HG03097 (cell line): ENCODE results near the gene DENND2C.
A peak's percentile ranks its signal among the peaks of the same experiment; 100 is the strongest.

Experiments
- ATAC-seq: cut with Tn5 transposase; IDR thresholded peaks from one replicate; pipeline ENCODE4 v1.9.1; 2021; ENCODE audit not compliant: unreplicated experiment, low FRiP score

DENND2C gene

GRCh38 chr1:114669562-114670082 is at the start of gene DENND2C:
Gene DENND2C (minus strand): TSS chr1:114670049. CDS start chr1:114625984, 44,065 bp downstream.
- peak; percentile 43 for ATAC-seq

GRCh38 chr1:114719424-114719787 is 49.6 kb upstream of the DENND2C start:
- no peak for ATAC-seq

GRCh38 chr1:114718661-114719423 is 49.0 kb upstream of the DENND2C start:
- no peak for ATAC-seq

DNA sequence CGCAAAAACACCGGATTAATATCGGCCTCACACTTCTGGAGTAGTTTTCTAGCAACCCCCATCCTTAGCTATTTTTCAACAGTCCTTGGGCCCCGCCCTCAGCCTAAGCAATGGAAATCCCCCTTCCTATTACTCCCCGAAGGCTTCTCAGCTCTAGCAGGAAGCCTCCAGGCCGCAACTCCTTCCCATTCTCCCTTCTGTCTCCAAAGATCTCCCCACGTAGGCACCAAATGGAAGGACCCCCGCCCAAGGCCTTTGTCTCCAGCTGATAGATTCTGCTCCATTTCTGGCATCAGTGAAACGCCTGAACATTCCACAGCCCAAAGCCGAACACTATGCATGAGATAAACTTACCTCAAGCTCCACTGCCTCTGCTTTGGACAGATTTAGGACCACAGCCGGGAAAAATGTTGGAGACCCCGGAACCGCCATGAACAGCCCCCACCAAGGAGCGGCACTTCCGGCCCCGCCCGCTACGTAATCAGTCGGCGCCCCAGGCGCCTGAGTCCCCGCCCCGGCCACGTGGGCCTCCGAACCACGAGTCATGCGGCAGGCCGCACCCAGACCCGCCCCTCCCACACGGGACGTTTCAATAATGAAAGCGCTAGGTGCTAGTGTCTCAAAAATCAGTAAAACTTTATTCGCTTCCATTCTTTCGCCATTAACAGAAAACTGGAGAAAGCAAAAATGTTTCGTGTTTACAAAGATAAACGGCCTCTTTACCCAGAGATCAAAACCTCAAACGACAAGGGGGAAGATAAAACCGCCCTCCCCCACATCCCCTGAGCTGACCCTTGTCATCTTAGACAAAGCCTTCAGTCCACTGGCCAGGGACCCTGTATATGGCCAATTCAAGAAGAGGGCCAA is 46.7 kb upstream of the DENND2C start, which contains the start of gene NRAS:
Gene NRAS (minus strand): TSS at position 468 of the 867 bp plus-strand sequence. CDS start 611 bp downstream, outside the sequence.
- peak; percentile 87 for ATAC-seq

DNA sequence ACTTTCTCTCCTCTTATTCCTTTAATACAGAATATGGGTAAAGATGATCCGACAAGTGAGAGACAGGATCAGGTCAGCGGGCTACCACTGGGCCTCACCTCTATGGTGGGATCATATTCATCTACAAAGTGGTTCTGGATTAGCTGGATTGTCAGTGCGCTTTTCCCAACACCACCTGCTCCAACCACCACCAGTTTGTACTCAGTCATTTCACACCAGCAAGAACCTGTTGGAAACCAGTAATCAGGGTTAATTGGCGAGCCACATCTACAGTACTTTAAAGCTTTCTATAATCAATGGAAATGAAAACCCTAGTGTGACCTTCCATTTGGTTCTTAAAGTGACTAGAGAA is 46.1 kb upstream of the DENND2C start:
- no peak for ATAC-seq

- no peak for ATAC-seq
Observed at GRCh38 chr1:114712977-114713376, 43.1 kb upstream of the DENND2C start.

DNA sequence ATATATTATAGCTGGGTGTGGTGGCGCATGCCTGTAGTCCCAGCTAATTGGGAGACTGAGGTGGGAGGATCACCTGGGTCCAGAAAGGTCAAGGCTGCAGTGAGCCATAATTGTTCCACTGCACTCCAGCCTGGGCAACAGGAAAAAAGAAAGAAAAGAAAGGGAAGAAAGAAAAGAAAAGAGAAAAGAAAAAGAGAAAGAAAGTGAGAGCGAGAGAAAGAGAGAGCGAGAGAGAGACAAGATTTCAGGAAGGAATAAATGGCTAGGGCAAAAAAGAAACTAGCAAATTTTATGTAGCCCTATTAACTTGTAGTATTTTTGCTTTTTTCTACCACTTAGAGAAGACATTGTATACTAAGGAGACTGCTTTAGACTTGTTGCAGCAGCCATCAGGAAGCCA is 40.5 kb upstream of the DENND2C start:
- ATAC-seq = no peak

GRCh38 chr1:114707604-114708003 is 37.8 kb upstream of the DENND2C start:
- ATAC-seq = no peak

- no peak for ATAC-seq
Observed at GRCh38 chr1:114703242-114703641, 33.4 kb upstream of the DENND2C start.

- ATAC-seq = no peak
Observed at GRCh38 chr1:114702737-114703136, 32.9 kb upstream of the DENND2C start.

DNA sequence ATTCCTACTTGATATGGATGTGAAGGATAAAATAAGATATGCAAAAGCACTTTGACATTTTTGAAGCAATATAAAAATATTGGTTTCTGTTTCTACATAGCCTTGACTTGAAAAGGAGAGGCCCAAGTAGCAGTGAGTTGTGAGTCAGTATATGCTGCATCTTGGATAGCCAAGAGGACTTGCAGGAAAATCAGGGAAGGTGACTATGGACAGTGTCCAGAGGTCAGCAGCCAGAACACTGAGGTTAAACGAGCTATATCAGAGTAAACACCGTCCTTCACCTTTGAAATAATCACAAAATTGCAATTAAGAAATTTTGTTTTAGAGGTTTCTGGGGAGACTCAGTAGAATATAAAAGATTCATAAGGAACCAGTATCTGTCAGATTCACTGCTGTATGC is 32.1 kb upstream of the DENND2C start:
- ATAC-seq = no peak

- ATAC-seq = no peak
Observed at GRCh38 chr1:114700036-114700600, 30.3 kb upstream of the DENND2C start.

GRCh38 chr1:114696810-114697209 is 27.0 kb upstream of the DENND2C start:
- ATAC-seq = no peak

DNA sequence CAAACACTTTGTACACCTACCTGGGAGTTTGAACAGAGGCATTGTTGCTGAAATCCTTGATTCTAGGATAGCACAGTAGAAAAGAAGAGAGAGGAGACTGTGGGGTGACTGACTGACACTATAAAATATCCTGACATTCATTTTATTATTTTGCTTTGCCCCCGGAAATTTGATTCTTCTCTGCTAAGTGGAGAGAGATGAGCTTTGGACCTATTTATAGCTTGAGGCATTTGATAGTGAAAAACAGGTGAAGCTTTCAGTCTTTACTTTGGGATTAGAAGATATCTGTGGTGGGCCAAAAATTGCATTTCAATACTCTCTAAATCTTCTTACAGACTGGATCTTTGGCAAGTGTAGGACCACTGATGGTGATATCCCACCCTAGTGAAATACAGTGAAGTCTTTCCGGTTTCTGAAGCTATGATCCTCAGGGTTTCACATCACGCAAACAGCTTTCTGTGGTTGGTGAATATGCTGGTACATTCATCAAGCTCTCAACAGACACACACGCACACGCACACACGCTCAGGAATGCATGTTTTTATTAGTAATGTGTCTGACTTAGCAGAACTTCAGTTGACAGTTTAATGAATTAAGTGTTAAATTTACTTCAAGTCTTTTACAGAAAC is 25.7 kb upstream of the DENND2C start, which contains the start of gene AMPD1:
Gene AMPD1 (minus strand): TSS at position 117 of the 629 bp plus-strand sequence. CDS start 75 bp downstream, at position 42.
- ATAC-seq = no peak

DNA sequence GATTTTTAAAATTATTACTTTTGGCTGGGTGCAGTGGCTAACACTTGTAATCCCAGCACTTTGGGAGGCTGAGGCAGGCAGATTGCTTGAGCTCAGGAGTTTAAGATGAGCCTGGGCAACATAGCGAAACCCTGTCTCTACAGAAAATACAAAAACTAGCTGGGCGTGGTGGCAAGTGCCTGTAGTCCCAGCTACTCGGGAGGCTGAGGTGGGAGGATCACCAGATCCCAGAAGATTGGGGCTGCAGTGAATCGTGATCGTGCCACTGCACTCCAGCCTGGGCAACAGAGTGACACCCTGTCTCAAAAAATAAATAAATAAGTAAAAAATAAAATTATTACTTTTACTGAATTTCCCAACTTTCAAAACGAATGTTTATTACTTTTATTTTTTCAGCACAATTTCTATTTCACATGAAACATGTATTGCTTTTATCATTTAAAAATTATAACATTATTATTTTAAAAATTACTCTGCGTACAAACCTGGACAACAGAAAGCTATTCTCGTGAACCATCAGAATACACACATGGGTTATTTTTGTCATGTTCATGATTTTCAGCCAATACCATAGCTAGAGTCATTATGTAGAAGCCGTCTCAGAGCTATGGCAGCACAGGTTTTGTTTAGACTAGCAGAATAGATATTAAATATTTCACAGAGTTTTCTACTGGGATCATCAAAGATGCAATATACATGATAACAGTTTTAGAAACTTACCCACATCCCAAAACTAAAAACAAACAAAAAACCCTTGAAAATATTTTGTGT is 24.9 kb upstream of the DENND2C start:
- ATAC-seq = no peak

DNA sequence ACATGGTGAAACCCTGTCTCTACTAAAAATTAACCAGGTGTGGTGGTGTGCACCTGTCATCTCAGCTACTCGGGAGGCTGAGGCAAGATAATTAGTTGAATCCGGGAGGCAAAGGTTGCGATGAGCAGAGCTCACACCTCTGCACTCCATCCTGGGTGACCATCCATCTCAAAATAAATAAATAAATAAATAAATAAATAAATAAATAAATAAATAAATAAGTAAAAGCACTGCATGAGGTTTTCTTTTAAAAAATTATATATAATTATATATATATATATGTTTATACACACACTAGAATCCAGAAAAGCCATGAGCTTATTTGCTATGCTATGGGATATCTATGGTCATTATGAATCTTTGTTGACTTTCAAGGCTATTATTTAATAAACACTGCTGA is 23.1 kb upstream of the DENND2C start:
- no peak for ATAC-seq

DNA sequence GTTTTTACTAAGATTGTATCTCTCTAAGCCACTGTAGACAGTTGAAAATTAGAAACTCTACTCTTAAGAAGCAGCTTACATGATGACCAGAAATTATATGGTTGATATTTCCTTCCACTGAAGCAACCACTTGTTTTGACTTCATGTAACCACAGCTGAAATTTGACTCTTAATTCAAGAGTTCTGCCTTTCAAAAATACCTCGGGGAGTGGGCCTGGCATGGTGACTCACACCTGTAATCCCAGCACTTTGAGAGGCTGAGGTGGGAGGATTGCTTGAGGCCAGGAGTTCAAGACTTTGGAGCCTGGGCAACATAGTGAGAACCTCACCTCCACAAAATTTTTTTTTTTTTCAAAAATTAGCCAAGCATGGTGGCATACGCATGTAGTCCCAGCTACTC is 21.2 kb upstream of the DENND2C start:
- no peak for ATAC-seq

GRCh38 chr1:114690148-114690547 is 20.3 kb upstream of the DENND2C start:
- ATAC-seq = no peak

DNA sequence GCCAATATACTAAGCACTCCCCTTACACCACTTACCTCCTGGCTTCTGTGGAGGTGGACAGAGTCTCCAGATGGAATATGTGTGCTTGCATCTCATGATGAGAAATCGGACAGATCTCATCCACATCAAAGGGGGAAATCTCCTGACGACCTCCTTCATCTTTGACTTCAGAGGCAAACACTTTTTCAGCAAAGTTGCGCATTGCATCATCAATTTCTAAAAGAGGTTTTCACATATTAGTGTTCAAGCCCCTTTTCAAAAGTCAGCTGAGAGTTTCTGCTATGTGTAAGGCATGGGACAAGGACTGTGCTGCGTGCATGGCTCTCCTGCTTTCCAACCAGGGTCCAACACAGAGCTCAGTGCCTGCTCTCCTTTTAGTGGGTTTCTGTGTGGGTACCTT is 18.7 kb upstream of the DENND2C start:
- ATAC-seq = no peak

DNA sequence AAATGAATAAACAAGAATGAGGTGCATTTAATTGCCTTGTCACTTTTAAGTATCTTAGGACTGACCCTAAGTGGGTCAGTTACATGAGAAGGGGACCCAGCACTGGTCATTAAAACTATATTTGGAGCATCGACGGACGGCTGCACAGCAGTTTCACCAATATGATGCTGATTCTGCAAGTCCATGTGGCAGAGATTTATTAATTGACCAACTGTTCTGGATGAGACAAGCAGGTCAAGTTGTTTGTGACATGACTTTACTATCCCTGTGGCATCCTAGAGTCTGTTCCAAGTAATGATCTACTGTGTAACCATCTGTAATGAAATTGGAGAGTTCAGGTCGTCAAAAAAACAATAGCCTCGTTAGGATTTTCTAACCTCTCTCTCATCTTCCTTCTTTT is 16.0 kb upstream of the DENND2C start:
- no peak for ATAC-seq
